Activated CD8-positive, alpha-beta memory T cell treated with anti-CD3 and anti-CD28 coated beads, Interleukin-2, amount 10 ng/mL, durations not matched to agents 7 days and 5 days (primary cell): ENCODE data around the gene MACROD2. TPM values are rescaled to one million over a fixed set of nuclear protein-coding genes. Genes with fewer than 3 reads are reported as not detected.

ENCODE experiments used
- ATAC-seq: fragments of 150-1000 bp; cut with Tn5 transposase; one replicate; pipeline ENCODE4 v1.10.0; 2021; ENCODE audit warnings: moderate library complexity
- CTCF ChIA-PET: fragments of 350-600 bp; sonication (Branson Sonifier 250); formaldehyde crosslinking; loops from one replicate; lab custom pipeline; 2021; ENCODE audit warnings: antibody characterized with exemption; lab: Charles Lee
- DNase-seq: peaks from one replicate; pipeline ENCODE4 v3.0.0-alpha.2; 2020
- H3K27ac Mint-ChIP-seq: one replicate; pipeline ENCODE4 v1.8.0; 2021; ENCODE audit warnings: mild to moderate bottlenecking, mixed read lengths
- H3K27me3 Mint-ChIP-seq: one replicate; pipeline ENCODE4 v1.8.0; 2021; ENCODE audit warnings: mixed read lengths
- H3K36me3 Mint-ChIP-seq: one replicate; pipeline ENCODE4 v1.8.0; 2021; ENCODE audit warnings: mild to moderate bottlenecking, mixed read lengths
- H3K4me1 Mint-ChIP-seq: one replicate; pipeline ENCODE4 v1.8.0; 2021; ENCODE audit warnings: mixed read lengths
- H3K4me3 Mint-ChIP-seq: one replicate; pipeline ENCODE4 v1.8.0; 2021; ENCODE audit warnings: mild to moderate bottlenecking, moderate library complexity, mixed read lengths
- H3K9me3 Mint-ChIP-seq: one replicate; pipeline ENCODE4 v1.8.0; 2022; ENCODE audit warnings: low read depth, mixed read lengths
- total RNA-seq, 2 experiments: library from RNA; stranded (reverse); gene quantifications; one replicate each; pipeline ENCODE4 v1.2.3, GENCODE V29; 2021

The MACROD2 gene
- total RNA-seq, 2 experiments from 2014 or later: not detected

DNA sequence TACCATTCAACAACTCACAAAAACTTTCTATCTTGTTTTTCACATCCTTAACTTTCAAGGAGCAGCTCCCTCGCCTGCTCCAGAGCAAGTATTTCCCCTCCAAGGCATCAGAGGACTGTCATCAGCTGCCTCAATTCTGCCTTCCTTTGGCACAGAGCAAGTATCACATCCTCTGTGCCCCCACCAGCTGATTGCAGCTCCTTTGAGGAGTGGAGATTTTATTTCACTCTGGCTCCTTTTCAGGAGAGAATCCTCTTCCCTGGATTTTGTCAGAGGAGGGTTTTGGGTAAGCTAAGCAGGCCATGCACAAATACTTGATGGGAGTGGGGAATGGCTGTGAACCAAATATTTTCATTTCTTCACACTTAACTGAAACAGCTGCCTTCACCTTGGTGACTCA lies 952.6 kb downstream of the MACROD2 start:
- no peak overlapping the region for H3K27ac Mint-ChIP-seq
- CTCF ChIA-PET: no interaction called here
- no peak for DNase-seq
- no peak overlapping the region for H3K4me3 Mint-ChIP-seq
- no peak for ATAC-seq
- no peaks in the 10 kb centered on the region for H3K4me1 Mint-ChIP-seq
- no peaks in the 10 kb centered on the region for H3K27me3 Mint-ChIP-seq
- no peaks in the 10 kb centered on the region for H3K36me3 Mint-ChIP-seq
- peaks cover 5% of the 10 kb centered on the region for H3K9me3 Mint-ChIP-seq

DNA sequence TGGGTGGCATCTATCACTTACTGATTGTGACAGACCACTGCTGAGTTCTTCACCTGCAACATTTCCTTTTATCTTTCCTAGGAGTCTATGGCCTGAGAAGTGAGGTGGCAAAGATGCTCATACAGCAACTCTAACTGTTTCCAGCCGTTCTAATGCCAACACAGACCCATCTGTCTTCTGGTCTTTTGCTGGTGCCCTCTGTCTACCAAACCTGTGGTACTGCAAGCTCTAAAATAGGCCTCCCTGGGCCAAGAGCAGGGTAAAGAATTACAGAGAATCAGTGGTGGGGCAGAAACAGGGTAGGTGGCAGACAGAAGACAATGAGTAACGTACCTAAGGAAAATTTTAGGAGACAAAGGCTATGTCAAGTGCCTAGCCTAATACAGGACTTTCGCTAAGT lies 953.1 kb downstream of the MACROD2 start:
- Mint-ChIP-seq H3K9me3 (peaks cover 5% of the 10 kb centered on the region), H3K4me3 (no peak overlapping the region), H3K27ac (no peak overlapping the region), H3K27me3 (no peaks in the 10 kb centered on the region), H3K4me1 (no peaks in the 10 kb centered on the region), H3K36me3 (no peaks in the 10 kb centered on the region)
- CTCF ChIA-PET: no interaction called here
- ATAC-seq (no peak), DNase-seq (no peak)

DNA sequence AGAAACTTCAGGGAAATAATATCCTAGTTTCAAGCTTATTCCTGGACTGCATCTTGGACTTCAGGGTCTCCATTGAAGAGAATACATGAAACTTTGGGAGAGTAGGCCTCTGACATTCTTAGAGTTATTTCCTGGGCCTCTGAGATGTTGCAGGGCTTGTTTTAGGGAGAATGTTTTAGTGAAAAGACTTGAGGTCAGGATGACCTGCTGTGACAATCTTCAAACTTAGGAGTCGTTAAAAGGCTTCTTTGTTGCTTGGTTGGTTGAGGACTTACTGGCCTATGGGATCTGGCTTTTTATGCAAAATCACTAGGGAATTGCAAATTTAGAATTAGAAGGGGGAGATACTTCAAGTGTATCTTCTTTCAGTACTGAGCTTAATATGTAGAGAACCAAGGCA lies 955.3 kb downstream of the MACROD2 start:
- H3K36me3 Mint-ChIP-seq: no peaks in the 10 kb centered on the region
- H3K9me3 Mint-ChIP-seq: peaks cover 2% of the 10 kb centered on the region
- CTCF ChIA-PET: no interaction called here
- no peaks in the 10 kb centered on the region for H3K4me1 Mint-ChIP-seq
- DNase-seq (no peak), ATAC-seq (no peak)
- no peak overlapping the region for H3K27ac Mint-ChIP-seq
- no peaks in the 10 kb centered on the region for H3K27me3 Mint-ChIP-seq
- no peak overlapping the region for H3K4me3 Mint-ChIP-seq

DNA sequence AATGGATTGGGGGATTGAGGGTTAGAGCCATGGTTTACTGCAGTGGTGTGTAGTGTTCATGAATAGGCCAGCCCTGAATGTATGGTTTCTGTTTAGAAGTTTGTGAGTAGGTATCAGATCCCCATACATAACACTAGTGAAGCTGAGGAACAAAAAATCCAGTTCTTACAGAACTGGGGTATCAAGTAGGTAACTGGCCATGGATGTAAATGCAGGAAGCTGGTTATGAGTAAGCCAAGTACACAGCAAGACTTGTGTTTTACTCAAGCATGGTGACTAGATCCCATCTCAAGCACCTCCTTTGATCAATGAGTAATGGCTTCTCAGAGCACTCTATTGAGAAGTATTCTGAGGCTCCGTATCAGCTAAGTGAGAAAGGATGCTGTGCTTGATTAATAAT lies 955.8 kb downstream of the MACROD2 start:
- no peaks in the 10 kb centered on the region for H3K27me3 Mint-ChIP-seq
- CTCF ChIA-PET: no interaction called here
- H3K4me3 Mint-ChIP-seq: no peak overlapping the region
- DNase-seq (no peak), ATAC-seq (no peak)
- H3K4me1 Mint-ChIP-seq: no peaks in the 10 kb centered on the region
- peaks cover 2% of the 10 kb centered on the region for H3K9me3 Mint-ChIP-seq
- no peaks in the 10 kb centered on the region for H3K36me3 Mint-ChIP-seq
- H3K27ac Mint-ChIP-seq: no peak overlapping the region

DNA sequence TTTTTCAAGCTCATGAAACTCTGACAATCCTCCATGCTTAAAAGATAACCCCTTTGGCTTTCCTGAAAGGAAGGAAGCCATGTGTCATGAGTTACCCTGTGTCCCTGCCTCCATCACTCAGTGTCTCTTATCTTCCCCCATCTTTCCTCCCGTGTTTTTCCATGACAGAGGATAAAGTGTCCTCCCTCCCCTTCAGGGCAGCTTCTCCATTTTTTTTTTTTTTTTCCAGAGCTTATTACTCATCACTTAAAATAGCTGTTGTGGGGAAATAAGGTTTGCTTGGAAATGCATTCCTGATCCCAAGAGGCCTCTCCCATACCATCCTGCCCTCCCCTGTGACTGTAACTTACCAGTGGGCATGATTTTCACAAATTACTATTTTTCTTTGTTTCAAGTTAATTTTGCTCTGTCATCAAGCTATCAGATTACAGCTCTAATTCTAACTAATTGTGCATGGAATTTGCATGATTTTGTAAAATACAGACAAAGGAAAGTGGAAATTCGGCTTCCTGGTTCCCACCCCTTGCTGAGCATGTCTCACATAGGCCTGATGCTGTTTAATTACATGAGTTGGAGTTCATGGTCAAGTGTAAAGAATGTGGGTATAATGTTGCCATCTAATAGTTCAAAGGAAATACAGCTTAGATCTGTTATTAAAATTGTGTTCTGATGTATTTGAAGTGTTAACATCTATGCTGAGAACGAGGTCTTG lies 956.5 kb downstream of the MACROD2 start:
- CTCF ChIA-PET: no interaction called here
- no peak for ATAC-seq
- H3K27me3 Mint-ChIP-seq: no peaks in the 10 kb centered on the region
- no peak overlapping the region for H3K4me3 Mint-ChIP-seq
- H3K9me3 Mint-ChIP-seq: peaks cover 2% of the 10 kb centered on the region
- no peak overlapping the region for H3K27ac Mint-ChIP-seq
- H3K36me3 Mint-ChIP-seq: no peaks in the 10 kb centered on the region
- H3K4me1 Mint-ChIP-seq: no peaks in the 10 kb centered on the region
- DNase-seq: no peak

DNA sequence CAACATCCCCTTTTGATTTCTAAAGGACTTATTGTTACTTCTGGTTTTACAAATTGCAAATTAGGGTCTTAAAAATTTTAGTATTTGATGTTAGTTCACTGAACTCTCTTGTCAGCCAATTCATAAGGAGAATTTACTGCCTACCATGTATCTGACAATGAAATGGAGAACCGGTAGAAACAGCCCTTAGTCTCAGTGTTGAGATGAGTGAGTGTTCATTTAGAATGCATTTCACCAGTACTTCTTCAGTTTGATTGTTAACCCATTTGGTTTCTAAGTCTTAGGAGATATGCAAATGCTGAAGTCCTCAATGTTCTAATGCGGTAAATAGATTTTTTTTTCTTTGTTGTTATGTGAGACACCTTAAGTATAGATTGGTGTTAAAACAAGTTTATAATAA lies 958.4 kb downstream of the MACROD2 start:
- CTCF ChIA-PET: no interaction called here
- peaks cover 5% of the 10 kb centered on the region for H3K9me3 Mint-ChIP-seq
- no peak for ATAC-seq

DNA sequence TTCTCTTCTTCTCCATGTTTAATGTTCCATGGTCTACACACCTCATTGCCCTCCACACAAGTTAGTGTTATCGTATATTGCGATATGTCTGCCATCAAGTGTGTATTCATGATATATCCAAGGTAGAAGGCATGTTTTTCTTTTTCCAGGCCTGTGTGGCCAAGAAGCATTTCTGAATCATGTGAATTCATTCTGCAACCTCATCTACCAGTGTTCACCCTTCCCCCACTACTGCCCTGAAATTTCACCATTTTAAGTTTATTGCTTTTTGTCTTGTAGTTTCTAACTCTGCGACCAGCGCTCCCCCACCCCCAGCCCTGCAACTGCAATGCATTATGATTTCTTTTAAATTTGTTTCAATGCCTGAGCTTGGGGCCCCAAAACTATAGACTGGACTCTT lies 960.1 kb downstream of the MACROD2 start:
- CTCF ChIA-PET: no interaction called here
- Mint-ChIP-seq H3K9me3 (peaks cover 7% of the 10 kb centered on the region), H3K27me3 (no peaks in the 10 kb centered on the region), H3K27ac (no peak overlapping the region), H3K36me3 (no peaks in the 10 kb centered on the region), H3K4me1 (no peaks in the 10 kb centered on the region), H3K4me3 (no peak overlapping the region)
- no peak for ATAC-seq
- no peak for DNase-seq

More for the DNA sequence above, 958.4 kb downstream of the MACROD2 start:
- H3K4me1 Mint-ChIP-seq: no peaks in the 10 kb centered on the region
- no peaks in the 10 kb centered on the region for H3K36me3 Mint-ChIP-seq
- no peak for DNase-seq
- no peaks in the 10 kb centered on the region for H3K27me3 Mint-ChIP-seq
- no peak overlapping the region for H3K4me3 Mint-ChIP-seq
- H3K27ac Mint-ChIP-seq: no peak overlapping the region

DNA sequence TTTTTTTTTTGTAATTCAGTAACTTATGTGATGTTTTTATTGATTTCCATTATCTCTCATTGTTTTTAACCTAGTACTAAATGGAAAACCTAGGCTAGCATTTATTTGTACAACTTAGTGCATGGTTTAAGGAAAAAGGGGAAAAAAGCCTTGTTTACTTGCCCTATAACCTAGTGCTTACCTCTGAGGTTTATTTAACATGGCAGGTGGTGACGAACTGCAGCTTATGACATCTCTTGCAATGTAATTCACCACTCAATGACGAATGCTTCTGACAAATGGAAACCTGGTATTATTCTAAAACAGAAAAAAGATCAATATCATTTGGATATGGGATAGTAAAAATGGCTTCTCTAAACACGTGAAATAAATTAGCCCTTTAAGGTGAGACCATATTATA lies 960.7 kb downstream of the MACROD2 start:
- Mint-ChIP-seq H3K36me3 (no peaks in the 10 kb centered on the region), H3K4me3 (no peak overlapping the region), H3K27ac (no peak overlapping the region), H3K4me1 (no peaks in the 10 kb centered on the region), H3K9me3 (peaks cover 7% of the 10 kb centered on the region), H3K27me3 (no peaks in the 10 kb centered on the region)
- CTCF ChIA-PET: no interaction called here
- no peak for DNase-seq
- ATAC-seq: no peak

DNA sequence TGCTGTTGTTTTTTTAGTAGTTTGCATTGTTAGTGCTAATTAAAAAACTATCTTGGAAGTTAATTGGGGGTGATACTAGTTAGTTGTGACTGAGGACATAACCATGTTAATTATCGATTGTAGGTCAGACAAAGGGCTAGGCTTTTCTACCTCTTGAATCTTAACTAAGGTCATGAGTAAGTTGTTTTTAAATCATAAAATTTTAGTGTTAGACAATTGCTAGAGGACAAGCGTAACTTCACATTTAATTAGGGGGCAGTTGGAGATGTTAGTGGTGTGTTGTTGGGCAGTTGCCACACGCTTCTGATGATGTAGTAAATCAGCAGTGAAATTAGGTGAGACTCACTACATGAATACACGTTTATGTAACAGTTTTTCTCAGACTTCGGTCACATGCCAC lies 961.2 kb downstream of the MACROD2 start:
- Mint-ChIP-seq H3K9me3 (peaks cover 7% of the 10 kb centered on the region), H3K4me3 (no peak overlapping the region), H3K27ac (no peak overlapping the region), H3K4me1 (no peaks in the 10 kb centered on the region), H3K36me3 (no peaks in the 10 kb centered on the region), H3K27me3 (no peaks in the 10 kb centered on the region)
- DNase-seq (no peak), ATAC-seq (no peak)
- CTCF ChIA-PET: no interaction called here

DNA sequence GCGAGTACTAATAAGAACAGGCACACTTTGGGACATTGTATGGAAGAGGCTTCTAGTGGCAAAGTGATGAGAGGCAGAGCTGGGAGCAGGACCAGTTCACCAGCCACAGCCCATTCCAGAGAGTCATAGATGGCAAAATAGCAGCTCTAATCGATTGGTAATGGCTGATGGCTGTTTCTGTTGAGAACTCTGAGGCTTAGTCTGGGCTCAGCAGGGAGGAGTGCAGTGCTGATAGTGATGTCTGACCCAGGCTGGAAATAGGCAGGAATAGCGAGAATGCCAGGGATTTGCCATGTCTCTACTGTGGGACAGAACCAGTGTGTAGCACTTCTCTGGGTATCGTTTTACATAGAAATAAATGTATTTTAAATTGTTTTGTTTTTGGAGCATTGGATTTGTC lies 962.1 kb downstream of the MACROD2 start:
- Mint-ChIP-seq H3K27ac (no peak overlapping the region), H3K4me1 (no peaks in the 10 kb centered on the region), H3K36me3 (no peaks in the 10 kb centered on the region), H3K27me3 (no peaks in the 10 kb centered on the region), H3K9me3 (peaks cover 9% of the 10 kb centered on the region), H3K4me3 (no peak overlapping the region)
- ATAC-seq: no peak
- CTCF ChIA-PET: no interaction called here
- no peak for DNase-seq

DNA sequence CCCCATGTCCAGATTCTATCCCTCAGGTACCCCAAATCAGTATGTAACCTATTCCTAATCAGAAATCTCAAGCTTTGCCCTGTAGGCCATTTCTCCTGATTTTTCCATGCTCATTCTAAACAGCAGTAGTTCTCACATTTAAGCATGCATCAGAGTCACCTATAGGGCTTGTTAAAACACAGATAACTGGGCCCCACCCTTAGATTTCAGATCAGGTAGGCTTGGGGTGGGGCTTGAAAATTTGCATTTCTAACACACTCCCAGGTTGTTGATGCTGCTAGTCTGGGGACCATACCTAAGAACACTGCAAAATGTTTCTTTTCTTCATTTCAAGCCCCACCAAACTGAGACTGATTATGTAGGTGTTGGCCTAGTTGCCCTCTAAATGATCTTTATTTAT lies 963.3 kb downstream of the MACROD2 start:
- CTCF ChIA-PET: no interaction called here
- H3K36me3 Mint-ChIP-seq: no peaks in the 10 kb centered on the region
- H3K9me3 Mint-ChIP-seq: peaks cover 9% of the 10 kb centered on the region
- H3K27ac Mint-ChIP-seq: no peak overlapping the region
- H3K4me3 Mint-ChIP-seq: no peak overlapping the region
- ATAC-seq (no peak), DNase-seq (no peak)
- no peaks in the 10 kb centered on the region for H3K4me1 Mint-ChIP-seq
- no peaks in the 10 kb centered on the region for H3K27me3 Mint-ChIP-seq

DNA sequence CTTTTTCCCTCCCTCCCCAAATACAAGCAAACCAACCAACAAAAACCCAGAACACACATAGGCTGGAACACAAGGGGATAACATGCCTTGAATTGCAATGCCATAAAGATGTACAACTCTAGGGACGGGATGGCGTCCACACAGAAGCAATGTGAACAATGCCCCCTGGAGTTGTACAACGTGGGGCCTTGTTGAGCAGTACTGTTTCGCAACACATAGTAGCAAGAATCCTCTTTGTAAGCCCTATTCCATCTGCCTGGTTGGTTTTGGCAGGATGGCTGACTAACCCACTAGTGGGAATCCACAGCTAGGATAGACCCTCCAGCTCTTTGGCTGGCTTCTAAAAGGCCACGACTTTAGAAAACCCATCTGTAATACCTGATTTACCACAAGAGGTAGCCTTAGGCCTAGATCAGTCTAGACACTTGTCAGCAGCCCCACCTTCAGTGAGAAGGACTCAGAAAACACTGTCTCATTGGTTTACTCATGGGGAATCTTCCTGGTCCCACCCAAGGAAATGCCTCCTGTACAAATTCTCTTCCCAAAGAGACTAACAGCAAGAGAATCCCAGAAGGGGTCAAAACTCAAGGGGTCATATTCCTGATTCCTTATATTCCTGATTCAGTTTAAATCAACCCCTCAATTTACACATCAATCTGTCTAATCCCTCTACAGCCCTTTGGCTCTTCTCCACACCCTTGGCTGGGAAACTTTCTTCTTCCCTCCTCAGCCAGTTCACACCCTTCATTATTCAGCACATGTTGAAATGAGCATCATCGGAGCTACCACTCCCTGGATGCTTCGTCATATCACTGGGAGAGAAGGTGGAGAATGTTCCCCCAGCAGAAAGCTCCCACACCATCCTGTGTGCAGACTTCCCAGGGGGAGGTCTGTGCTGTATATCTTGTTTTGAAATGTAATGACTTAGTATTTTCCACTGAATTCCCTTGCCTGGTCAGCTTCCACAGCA lies 964.5 kb downstream of the MACROD2 start:
- H3K36me3 Mint-ChIP-seq: no peaks in the 10 kb centered on the region

DNA sequence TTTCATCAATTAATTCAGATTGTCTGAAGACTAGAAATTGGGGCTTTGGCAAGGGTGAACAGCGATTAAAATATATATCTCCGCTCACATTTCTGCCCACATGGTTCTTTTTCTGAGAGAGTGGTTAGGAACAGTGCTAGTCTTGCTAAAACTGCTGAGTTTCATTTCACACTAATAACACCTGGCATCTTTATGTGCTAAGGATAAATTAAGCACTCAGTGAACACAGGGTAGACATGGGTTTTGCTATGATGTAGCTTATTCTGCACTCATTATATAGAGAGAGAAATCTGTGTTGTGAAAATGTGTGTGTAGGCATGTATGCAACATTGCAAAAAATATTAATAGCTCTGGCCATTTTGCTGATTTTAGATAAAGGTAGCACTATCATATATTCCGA lies 965.5 kb downstream of the MACROD2 start:
- H3K27me3 Mint-ChIP-seq: no peaks in the 10 kb centered on the region
- H3K36me3 Mint-ChIP-seq: no peaks in the 10 kb centered on the region
- no peak overlapping the region for H3K4me3 Mint-ChIP-seq
- DNase-seq (no peak), ATAC-seq (no peak)
- CTCF ChIA-PET: no interaction called here
- H3K9me3 Mint-ChIP-seq: peaks cover 13% of the 10 kb centered on the region
- no peaks in the 10 kb centered on the region for H3K4me1 Mint-ChIP-seq
- no peak overlapping the region for H3K27ac Mint-ChIP-seq

More for the DNA sequence above, 964.5 kb downstream of the MACROD2 start:
- H3K4me1 Mint-ChIP-seq: no peaks in the 10 kb centered on the region
- no peak overlapping the region for H3K4me3 Mint-ChIP-seq
- H3K27ac Mint-ChIP-seq: no peak overlapping the region
- DNase-seq (no peak), ATAC-seq (no peak)
- H3K27me3 Mint-ChIP-seq: no peaks in the 10 kb centered on the region
- H3K9me3 Mint-ChIP-seq: peaks cover 11% of the 10 kb centered on the region
- CTCF ChIA-PET: no interaction called here

DNA sequence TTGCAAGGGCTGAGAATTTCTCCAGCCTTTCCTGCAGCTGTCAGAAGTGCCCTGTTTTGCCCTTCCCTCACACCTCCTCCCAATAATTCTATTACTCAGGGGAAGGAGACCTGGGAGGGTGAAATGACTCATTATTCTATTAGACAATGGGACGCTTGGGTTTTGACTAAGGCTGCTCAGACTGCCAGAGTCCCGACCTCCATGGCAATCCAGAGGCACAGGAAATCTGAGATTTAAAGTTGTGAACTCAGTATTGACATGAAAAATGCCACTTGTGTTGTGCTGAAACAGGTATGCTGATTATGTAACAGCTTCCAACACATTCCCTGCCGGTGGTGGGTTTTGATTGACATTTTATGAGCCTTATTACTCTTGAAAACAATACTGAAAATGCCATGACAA lies 967.9 kb downstream of the MACROD2 start:
- CTCF ChIA-PET: interaction anchor here (0.8 kb wide), 1 partner anchor 15 kb away, joined by 4 read pairs; no protein-coding TSS in a partner anchor
- no peak for DNase-seq
- ATAC-seq: no peak
- Mint-ChIP-seq H3K27ac (no peak overlapping the region), H3K27me3 (no peaks in the 10 kb centered on the region), H3K4me3 (no peak overlapping the region), H3K36me3 (no peaks in the 10 kb centered on the region), H3K4me1 (no peaks in the 10 kb centered on the region), H3K9me3 (peaks cover 13% of the 10 kb centered on the region)
